Measurements from ENCODE around the gene UCK1. TPM values are rescaled to one million over a fixed set of nuclear protein-coding genes. Genes with fewer than 3 reads are reported as not detected.

The UCK1 gene
- total and polyA plus RNA-seq, 2 of the 13 experiments (the other 11 are each of a cell fraction or from before 2014, with no cell fraction given): 11.0 to 24.1 TPM

DNA sequence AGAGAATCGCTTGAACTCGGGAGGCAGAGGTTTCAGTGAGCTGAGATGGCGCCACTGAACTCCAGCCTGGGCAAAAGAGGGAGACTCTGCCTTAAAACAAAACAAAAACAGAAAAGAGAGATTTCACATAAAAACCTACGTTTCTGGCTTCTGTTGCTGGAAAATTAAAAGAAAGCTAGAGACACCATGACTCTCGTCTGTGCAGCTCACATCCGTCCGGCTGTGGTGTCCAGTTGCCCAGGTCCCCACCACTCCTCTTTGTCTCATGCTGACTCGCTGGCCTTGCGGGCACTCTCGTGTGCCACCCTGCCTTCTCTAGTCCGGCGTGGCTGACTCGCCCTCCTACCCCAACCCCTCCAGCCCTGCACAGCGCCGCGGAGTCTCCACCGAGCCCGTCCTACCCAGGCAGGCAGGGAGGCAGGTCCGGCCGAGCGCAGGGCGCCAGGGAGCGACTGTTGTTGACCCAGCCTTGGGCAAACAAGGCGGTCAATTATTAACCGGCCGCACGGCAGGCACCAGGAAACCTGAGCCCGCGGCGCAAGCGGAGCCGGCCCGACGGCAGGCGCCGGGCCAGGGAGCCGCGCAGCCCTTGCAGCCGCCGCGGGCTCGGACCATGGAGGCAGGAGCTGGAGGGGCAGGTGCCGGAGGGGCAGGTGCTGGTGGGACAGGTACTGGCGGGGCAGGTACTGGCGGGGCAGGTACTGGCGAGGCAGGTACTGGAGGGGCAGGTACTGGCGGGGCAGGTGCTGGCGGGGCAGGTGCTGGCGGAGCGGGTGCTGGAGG is 14.1 kb upstream of the UCK1 start, which contains the start of gene PRRT1B (continued):
- TF ChIP-seq, protein P1, sequence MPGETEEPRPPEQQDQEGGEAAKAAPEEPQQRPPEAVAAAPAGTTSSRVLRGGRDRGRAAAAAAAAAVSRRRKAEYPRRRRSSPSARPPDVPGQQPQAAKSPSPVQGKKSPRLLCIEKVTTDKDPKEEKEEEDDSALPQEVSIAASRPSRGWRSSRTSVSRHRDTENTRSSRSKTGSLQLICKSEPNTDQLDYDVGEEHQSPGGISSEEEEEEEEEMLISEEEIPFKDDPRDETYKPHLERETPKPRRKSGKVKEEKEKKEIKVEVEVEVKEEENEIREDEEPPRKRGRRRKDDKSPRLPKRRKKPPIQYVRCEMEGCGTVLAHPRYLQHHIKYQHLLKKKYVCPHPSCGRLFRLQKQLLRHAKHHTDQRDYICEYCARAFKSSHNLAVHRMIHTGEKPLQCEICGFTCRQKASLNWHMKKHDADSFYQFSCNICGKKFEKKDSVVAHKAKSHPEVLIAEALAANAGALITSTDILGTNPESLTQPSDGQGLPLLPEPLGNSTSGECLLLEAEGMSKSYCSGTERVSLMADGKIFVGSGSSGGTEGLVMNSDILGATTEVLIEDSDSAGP (CRISPR knock-in tag; IDR thresholded peaks at IDR 0.05; ENCODE audit: borderline replicate concordance): peak; percentile 58; the same call in 1 of the 2 replicates
- TF ChIP-seq ZNF644 (CRISPR knock-in tag; IDR thresholded peaks at IDR 0.05; ENCODE audit: low read depth) (no peak), HOXD1 (CRISPR knock-in tag; IDR thresholded peaks at IDR 0.05) (no peak), AKAP8 (CRISPR knock-in tag; IDR thresholded peaks at IDR 0.05) (no peak), ZNF10 (CRISPR knock-in tag; IDR thresholded peaks at IDR 0.05; ENCODE audit: borderline replicate concordance, low read depth) (no peak), HNRNPUL1 (IDR thresholded peaks at IDR 0.05; ENCODE audit: low read depth, low read length) (peak; percentile 100), POLR2AphosphoS5 (IDR thresholded peaks at IDR 0.05; ENCODE audit: low read depth, low read length) (no peak), ZC3H4 (CRISPR knock-in tag; IDR thresholded peaks at IDR 0.05; ENCODE audit: borderline replicate concordance) (no peak), KLF16 (CRISPR knock-in tag; IDR thresholded peaks at IDR 0.05) (peak in 1 of 2 experiments; percentile 53; a peak in 2 of 4 replicates), ZNF501 (CRISPR knock-in tag; IDR thresholded peaks at IDR 0.05) (peak; percentile 73), ZNF7 (CRISPR knock-in tag; IDR thresholded peaks at IDR 0.05) (no peak), RXRB (CRISPR knock-in tag; IDR thresholded peaks at IDR 0.05; ENCODE audit: borderline replicate concordance) (peak; percentile 67), PHB2 (IDR thresholded peaks at IDR 0.05; ENCODE audit: partially characterized antibody) (no peak), ZNF660 (CRISPR knock-in tag; IDR thresholded peaks at IDR 0.05; ENCODE audit: borderline replicate concordance, low read depth) (no peak), FOXC1 (CRISPR knock-in tag; IDR thresholded peaks at IDR 0.05; ENCODE audit: borderline replicate concordance) (no peak), LCORL (IDR thresholded peaks at IDR 0.05) (no peak), LCORL (CRISPR knock-in tag; IDR thresholded peaks at IDR 0.05) (peak; percentile 90), SOX5 (CRISPR knock-in tag; IDR thresholded peaks at IDR 0.05; ENCODE audit: borderline replicate concordance) (peak; percentile 78; the same call in 1 of the 2 replicates)
- TF ChIP-seq, protein P2, sequence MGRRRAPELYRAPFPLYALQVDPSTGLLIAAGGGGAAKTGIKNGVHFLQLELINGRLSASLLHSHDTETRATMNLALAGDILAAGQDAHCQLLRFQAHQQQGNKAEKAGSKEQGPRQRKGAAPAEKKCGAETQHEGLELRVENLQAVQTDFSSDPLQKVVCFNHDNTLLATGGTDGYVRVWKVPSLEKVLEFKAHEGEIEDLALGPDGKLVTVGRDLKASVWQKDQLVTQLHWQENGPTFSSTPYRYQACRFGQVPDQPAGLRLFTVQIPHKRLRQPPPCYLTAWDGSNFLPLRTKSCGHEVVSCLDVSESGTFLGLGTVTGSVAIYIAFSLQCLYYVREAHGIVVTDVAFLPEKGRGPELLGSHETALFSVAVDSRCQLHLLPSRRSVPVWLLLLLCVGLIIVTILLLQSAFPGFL (CRISPR knock-in tag; IDR thresholded peaks at IDR 0.05): no peak
- TF ChIP-seq, protein P3, sequence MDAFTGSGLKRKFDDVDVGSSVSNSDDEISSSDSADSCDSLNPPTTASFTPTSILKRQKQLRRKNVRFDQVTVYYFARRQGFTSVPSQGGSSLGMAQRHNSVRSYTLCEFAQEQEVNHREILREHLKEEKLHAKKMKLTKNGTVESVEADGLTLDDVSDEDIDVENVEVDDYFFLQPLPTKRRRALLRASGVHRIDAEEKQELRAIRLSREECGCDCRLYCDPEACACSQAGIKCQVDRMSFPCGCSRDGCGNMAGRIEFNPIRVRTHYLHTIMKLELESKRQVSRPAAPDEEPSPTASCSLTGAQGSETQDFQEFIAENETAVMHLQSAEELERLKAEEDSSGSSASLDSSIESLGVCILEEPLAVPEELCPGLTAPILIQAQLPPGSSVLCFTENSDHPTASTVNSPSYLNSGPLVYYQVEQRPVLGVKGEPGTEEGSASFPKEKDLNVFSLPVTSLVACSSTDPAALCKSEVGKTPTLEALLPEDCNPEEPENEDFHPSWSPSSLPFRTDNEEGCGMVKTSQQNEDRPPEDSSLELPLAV (CRISPR knock-in tag; conservative IDR thresholded peaks at IDR 0.05; ENCODE audit: low read depth): no peak
- TF ChIP-seq, protein P4, sequence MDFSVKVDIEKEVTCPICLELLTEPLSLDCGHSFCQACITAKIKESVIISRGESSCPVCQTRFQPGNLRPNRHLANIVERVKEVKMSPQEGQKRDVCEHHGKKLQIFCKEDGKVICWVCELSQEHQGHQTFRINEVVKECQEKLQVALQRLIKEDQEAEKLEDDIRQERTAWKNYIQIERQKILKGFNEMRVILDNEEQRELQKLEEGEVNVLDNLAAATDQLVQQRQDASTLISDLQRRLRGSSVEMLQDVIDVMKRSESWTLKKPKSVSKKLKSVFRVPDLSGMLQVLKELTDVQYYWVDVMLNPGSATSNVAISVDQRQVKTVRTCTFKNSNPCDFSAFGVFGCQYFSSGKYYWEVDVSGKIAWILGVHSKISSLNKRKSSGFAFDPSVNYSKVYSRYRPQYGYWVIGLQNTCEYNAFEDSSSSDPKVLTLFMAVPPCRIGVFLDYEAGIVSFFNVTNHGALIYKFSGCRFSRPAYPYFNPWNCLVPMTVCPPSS (IDR thresholded peaks at IDR 0.05): no peak
- TF ChIP-seq, protein P5, sequence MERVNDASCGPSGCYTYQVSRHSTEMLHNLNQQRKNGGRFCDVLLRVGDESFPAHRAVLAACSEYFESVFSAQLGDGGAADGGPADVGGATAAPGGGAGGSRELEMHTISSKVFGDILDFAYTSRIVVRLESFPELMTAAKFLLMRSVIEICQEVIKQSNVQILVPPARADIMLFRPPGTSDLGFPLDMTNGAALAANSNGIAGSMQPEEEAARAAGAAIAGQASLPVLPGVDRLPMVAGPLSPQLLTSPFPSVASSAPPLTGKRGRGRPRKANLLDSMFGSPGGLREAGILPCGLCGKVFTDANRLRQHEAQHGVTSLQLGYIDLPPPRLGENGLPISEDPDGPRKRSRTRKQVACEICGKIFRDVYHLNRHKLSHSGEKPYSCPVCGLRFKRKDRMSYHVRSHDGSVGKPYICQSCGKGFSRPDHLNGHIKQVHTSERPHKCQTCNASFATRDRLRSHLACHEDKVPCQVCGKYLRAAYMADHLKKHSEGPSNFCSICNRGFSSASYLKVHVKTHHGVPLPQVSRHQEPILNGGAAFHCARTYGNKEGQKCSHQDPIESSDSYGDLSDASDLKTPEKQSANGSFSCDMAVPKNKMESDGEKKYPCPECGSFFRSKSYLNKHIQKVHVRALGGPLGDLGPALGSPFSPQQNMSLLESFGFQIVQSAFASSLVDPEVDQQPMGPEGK (CRISPR knock-in tag; IDR thresholded peaks at IDR 0.05): peak; percentile 73

All from HepG2 (cell line).